ENCODE data around the gene CCNB2.

DNA sequence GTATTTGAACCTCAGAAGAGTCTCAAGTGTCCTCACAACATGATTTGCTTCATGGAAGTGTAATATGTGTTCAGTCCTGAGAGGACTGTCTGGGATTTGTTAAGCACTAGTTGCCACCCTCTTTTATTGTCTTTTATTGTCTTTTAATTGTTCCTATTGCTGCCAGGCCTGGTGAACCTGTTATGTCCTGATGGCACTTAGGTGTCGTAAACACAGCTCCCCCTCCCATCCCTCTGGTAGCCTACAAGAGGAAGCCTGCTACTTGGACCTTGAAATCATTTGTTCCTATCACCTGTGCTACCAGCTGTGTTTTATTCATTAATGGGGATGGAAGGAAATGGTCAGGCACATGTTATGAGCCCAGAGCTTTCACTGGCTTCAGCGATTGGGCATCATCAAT is 19.3 kb downstream of the CCNB2 start:
- no peak for TF ChIP-seq TARDBP (IDR thresholded peaks at IDR 0.05)
- no peak for TF ChIP-seq SP1 (IDR thresholded peaks at IDR 0.05)
- TF ChIP-seq ZNF384 (IDR thresholded peaks at IDR 0.05): no peak
- no peak for TF ChIP-seq SUZ12 (IDR thresholded peaks at IDR 0.05)
- TF ChIP-seq, protein P1, sequence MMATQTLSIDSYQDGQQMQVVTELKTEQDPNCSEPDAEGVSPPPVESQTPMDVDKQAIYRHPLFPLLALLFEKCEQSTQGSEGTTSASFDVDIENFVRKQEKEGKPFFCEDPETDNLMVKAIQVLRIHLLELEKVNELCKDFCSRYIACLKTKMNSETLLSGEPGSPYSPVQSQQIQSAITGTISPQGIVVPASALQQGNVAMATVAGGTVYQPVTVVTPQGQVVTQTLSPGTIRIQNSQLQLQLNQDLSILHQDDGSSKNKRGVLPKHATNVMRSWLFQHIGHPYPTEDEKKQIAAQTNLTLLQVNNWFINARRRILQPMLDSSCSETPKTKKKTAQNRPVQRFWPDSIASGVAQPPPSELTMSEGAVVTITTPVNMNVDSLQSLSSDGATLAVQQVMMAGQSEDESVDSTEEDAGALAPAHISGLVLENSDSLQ (IDR thresholded peaks at IDR 0.05): no peak
- no peak for TF ChIP-seq HDGF (IDR thresholded peaks at IDR 0.05; ENCODE audit: borderline replicate concordance)
- TF ChIP-seq CTBP1 (IDR thresholded peaks at IDR 0.05; ENCODE audit: borderline replicate concordance): no peak
- TF ChIP-seq FOXA1 (IDR thresholded peaks at IDR 0.05): no peak
